Caco-2 (cell line): ENCODE results near the gene CACNA1I. TPM values are rescaled to one million over a fixed set of nuclear protein-coding genes. Genes with fewer than 3 reads are reported as not detected.

Experiments
- BruUV-seq: library from RNA; stranded (reverse); fragments of 400-500 nt; replicated peaks from 2 replicates; lab custom pipeline; 2021; lab: Mats Ljungman, UMichigan
- CTCF ChIA-PET: fragments of 300-600 bp; sonication (Branson Sonifier 250); formaldehyde crosslinking; loops from one replicate; lab custom pipeline; 2022; ENCODE audit warnings: antibody characterized with exemption; lab: Charles Lee
- POLR2A ChIA-PET: fragments of 300-600 bp; sonication (Branson Sonifier 250); formaldehyde crosslinking; loops from one replicate; lab custom pipeline; 2022; ENCODE audit warnings: antibody characterized with exemption; lab: Charles Lee
- DNase-seq, 2 experiments: peaks; one replicate each; pipeline versions ENCODE4 v3.0.0 to v3.0.0-alpha.2; 2020 to 2022
- H3K27me3 ChIP-seq: replicated peaks from 2 replicates; pipeline ENCODE4 v1.6.0; 2011; ENCODE audit warnings: low read length; ENCODE audit not compliant: control insufficient read depth, insufficient read depth
- H3K36me3 ChIP-seq: 2 replicates; pipeline ENCODE4 v1.5.1; 2011; ENCODE audit warnings: low read length; ENCODE audit not compliant: control insufficient read depth, insufficient read depth
- H3K4me1 ChIP-seq: fragments of 250-450 bp; sonication (Bioruptor Pico); 2 replicates; pipeline ENCODE4 v1.5.1; 2020; ENCODE audit warnings: mild to moderate bottlenecking
- H3K4me3 ChIP-seq: 2 replicates; pipeline ENCODE4 v1.5.1; 2011; ENCODE audit warnings: low read depth, mild to moderate bottlenecking, control low read depth, low read length
- H3K9me3 ChIP-seq: fragments of 250-450 bp; sonication (Bioruptor Pico); 2 replicates; pipeline ENCODE4 v1.5.1; 2020; ENCODE audit warnings: mild to moderate bottlenecking, moderate library complexity
- H3K27ac Mint-ChIP-seq: one replicate; pipeline ENCODE4 v1.8.0; 2022; ENCODE audit warnings: mixed read lengths; ENCODE audit not compliant: unreplicated experiment
- H3K27me3 Mint-ChIP-seq: one replicate; pipeline ENCODE4 v1.8.0; 2022; ENCODE audit warnings: mixed read lengths; ENCODE audit not compliant: insufficient read depth, unreplicated experiment
- H3K36me3 Mint-ChIP-seq: one replicate; pipeline ENCODE4 v1.8.0; 2022; ENCODE audit warnings: mild to moderate bottlenecking, mixed read lengths; ENCODE audit not compliant: insufficient read depth, unreplicated experiment
- H3K4me1 Mint-ChIP-seq: one replicate; pipeline ENCODE4 v1.8.0; 2022; ENCODE audit warnings: low read depth, mixed read lengths; ENCODE audit not compliant: unreplicated experiment
- H3K4me3 Mint-ChIP-seq: one replicate; pipeline ENCODE4 v1.8.0; 2022; ENCODE audit warnings: mild to moderate bottlenecking, moderate library complexity, mixed read lengths; ENCODE audit not compliant: unreplicated experiment
- H3K9me3 Mint-ChIP-seq: one replicate; pipeline ENCODE4 v1.8.0; 2022; ENCODE audit warnings: mixed read lengths; ENCODE audit not compliant: unreplicated experiment
- intact Hi-C: fragments of 100-400 bp; cut with micrococcal nuclease; formaldehyde crosslinking; loops from one replicate; pipeline ENCODE4 v1.10.0; 2022; ENCODE audit not compliant: unreplicated experiment
- total RNA-seq: library from RNA; stranded (reverse); gene quantifications from 2 replicates; pipeline ENCODE4 v1.2.3, GENCODE V29; 2022
- TF ChIP-seq, protein P1 (sequence below), 2 experiments: fragments of 200-600 bp in 1 of 2; IDR thresholded peaks; 1 replicate in 1 of 2; 2 replicates in 1 of 2; pipeline versions ENCODE4 v1.5.1 to v1.8.0; 2011 to 2022; ENCODE audit warnings: antibody characterized with exemption in 1 of 2, control low read depth in 1 of 2, inconsistent platforms in 1 of 2, low read depth in 1 of 2, low read length in 1 of 2, mild to moderate bottlenecking in 1 of 2, moderate library complexity in 1 of 2; ENCODE audit not compliant: insufficient read depth in 1 of 2, severe bottlenecking in 1 of 2, unreplicated experiment in 1 of 2

Gene CACNA1I
- total RNA-seq, 1 experiment from 2014 or later: not detected

DNA sequence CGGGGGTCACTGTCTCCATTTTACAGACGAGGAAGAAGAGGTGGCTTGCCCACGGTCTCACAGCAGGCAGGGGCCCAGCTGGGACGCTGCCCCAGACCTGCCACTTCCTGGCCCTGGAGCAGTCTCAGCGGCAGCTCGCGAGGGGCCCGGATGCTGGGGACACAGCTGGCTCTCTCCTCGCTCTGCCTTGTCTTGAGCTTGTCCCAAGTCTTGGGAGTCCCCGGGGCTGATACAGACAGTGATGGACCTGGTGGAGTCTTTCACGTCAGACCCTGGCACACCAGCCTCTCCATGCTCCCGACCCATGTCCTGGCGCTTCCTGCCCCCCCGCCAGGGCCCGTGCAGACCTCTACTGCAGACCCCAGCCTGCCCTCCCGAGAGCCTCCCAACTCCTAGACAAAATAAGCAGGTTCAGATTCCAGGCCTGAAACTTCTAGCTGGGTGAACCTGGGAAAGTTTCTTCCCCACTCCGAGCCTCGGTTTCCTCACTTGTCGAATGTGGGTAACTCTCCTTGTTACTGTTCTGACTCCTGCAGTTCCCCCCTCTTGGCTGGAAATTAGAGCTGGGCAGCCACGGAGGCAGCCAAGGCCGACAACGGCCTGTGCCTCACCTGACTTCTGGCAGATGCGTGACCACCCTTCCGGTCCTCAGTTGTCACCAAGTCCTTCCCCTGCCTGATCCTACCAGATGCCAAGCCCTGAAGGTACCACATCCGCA, 145.4 kb downstream of the CACNA1I start:
- Mint-ChIP-seq H3K27me3 (no peaks in the 10 kb centered on the region), H3K36me3 (no peaks in the 10 kb centered on the region), H3K4me1 (peaks cover 7% of the 10 kb centered on the region), H3K4me3 (no peak overlapping the region), H3K27ac (no peak overlapping the region), H3K9me3 (no peaks in the 10 kb centered on the region)
- ChIA-PET CTCF (no interaction called here), POLR2A (no interaction called here)
- intact Hi-C loops: no loop called here
- no peak overlapping the region for H3K4me3 ChIP-seq
- no peaks in the 10 kb centered on the region for H3K9me3 ChIP-seq
- H3K36me3 ChIP-seq: no peaks in the 10 kb centered on the region
- DNase-seq: no peak
- no peaks in the 10 kb centered on the region for H3K27me3 ChIP-seq
- BruUV-seq: no TSS peak
- 0 out of 2 replicates have a peak, but pooled peaks cover 5% of the 10 kb centered on the region for H3K4me1 ChIP-seq
- TF ChIP-seq, protein P1, sequence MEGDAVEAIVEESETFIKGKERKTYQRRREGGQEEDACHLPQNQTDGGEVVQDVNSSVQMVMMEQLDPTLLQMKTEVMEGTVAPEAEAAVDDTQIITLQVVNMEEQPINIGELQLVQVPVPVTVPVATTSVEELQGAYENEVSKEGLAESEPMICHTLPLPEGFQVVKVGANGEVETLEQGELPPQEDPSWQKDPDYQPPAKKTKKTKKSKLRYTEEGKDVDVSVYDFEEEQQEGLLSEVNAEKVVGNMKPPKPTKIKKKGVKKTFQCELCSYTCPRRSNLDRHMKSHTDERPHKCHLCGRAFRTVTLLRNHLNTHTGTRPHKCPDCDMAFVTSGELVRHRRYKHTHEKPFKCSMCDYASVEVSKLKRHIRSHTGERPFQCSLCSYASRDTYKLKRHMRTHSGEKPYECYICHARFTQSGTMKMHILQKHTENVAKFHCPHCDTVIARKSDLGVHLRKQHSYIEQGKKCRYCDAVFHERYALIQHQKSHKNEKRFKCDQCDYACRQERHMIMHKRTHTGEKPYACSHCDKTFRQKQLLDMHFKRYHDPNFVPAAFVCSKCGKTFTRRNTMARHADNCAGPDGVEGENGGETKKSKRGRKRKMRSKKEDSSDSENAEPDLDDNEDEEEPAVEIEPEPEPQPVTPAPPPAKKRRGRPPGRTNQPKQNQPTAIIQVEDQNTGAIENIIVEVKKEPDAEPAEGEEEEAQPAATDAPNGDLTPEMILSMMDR (IDR thresholded peaks at IDR 0.05; ENCODE audit: insufficient read depth in 1 of 2, low read depth in 1 of 2, low read length in 1 of 2, severe bottlenecking in 1 of 2, unreplicated experiment in 1 of 2): no peak

DNA sequence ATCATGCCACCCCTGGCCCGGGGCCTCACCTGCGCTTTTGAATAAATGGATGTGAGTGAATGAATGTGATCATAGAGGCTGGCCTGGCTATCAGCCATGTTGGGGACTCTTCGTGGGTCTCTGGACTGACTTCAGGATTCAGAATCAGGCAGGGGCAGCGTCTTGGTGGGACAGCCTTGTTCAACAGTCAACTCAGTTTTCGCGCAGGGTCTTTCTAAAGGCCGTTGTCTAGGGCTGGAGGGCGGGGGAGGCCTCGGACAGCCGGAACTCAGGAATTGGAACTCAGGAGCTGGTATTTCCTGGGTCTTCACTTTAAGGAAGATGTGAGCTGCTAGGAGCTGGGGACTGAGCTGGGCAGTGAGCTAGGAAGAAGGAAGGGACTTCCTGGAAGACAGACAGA, 146.0 kb downstream of the CACNA1I start:
- DNase-seq: no peak
- Histone ChIP-seq H3K4me3 (no peak overlapping the region), H3K27me3 (no peaks in the 10 kb centered on the region), H3K36me3 (no peaks in the 10 kb centered on the region), H3K4me1 (0 out of 2 replicates have a peak, but pooled peaks cover 5% of the 10 kb centered on the region), H3K9me3 (no peaks in the 10 kb centered on the region)
- ChIA-PET CTCF (no interaction called here), POLR2A (no interaction called here)
- TF ChIP-seq, protein P1 (IDR thresholded peaks at IDR 0.05; ENCODE audit: insufficient read depth in 1 of 2, low read depth in 1 of 2, low read length in 1 of 2, severe bottlenecking in 1 of 2, unreplicated experiment in 1 of 2): no peak
- H3K4me3 Mint-ChIP-seq: no peak overlapping the region
- H3K36me3 Mint-ChIP-seq: no peaks in the 10 kb centered on the region
- no peaks in the 10 kb centered on the region for H3K9me3 Mint-ChIP-seq
- BruUV-seq: no TSS peak
- peaks cover 7% of the 10 kb centered on the region for H3K4me1 Mint-ChIP-seq
- no peak overlapping the region for H3K27ac Mint-ChIP-seq
- H3K27me3 Mint-ChIP-seq: no peaks in the 10 kb centered on the region
- intact Hi-C loops: no loop called here

DNA sequence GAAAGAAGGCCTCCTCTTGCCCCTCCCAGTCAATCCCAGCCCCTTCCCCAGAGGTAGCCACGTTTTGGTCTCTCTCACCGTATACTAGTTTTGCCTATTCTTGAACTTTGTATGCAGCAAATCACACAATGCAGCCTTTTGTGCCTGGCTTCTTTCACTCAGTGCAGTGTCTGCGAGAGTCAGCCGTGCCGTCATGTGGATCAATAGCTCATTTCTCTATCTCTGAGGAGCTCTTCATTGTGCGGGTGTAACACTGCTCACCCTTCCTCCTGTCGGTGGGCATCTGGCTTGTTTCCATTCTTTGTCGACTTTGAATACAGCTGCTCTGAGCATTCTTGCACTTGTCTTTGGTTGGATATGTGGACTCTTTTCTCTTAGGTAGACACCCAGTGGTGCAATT, 146.5 kb downstream of the CACNA1I start:
- Histone ChIP-seq H3K9me3 (no peaks in the 10 kb centered on the region), H3K36me3 (no peaks in the 10 kb centered on the region), H3K27me3 (no peaks in the 10 kb centered on the region), H3K4me3 (no peak overlapping the region), H3K4me1 (0 out of 2 replicates have a peak, but pooled peaks cover 5% of the 10 kb centered on the region)
- ChIA-PET POLR2A (no interaction called here), CTCF (no interaction called here)
- Mint-ChIP-seq H3K27me3 (no peaks in the 10 kb centered on the region), H3K27ac (no peak overlapping the region), H3K4me1 (peaks cover 7% of the 10 kb centered on the region), H3K9me3 (no peaks in the 10 kb centered on the region), H3K36me3 (no peaks in the 10 kb centered on the region), H3K4me3 (no peak overlapping the region)
- TF ChIP-seq, protein P1 (IDR thresholded peaks at IDR 0.05; ENCODE audit: insufficient read depth in 1 of 2, low read depth in 1 of 2, low read length in 1 of 2, severe bottlenecking in 1 of 2, unreplicated experiment in 1 of 2): no peak
- no peak for DNase-seq
- no TSS peak for BruUV-seq
- intact Hi-C loops: no loop called here
